IMR-90 (cell line): Measurements from ENCODE around the gene SLC18B1. TPM values are rescaled to one million over a fixed set of nuclear protein-coding genes. Genes with fewer than 3 reads are reported as not detected.

Experiments used
- ATAC-seq: fragments of 200-7000 bp; cut with Tn5 transposase; 2 replicates; pipeline ENCODE4 v1.9.1; 2020; ENCODE audit warnings: low read depth, mild to moderate bottlenecking, moderate library complexity
- BruUV-seq: library from RNA; stranded (reverse); fragments of 400-500 nt; replicated peaks from 2 replicates; lab custom pipeline; 2021; lab: Mats Ljungman, UMichigan
- CTCF ChIA-PET: fragments of 300-600 bp; formaldehyde crosslinking; extraction: SDS; loops from one replicate; lab custom pipeline; 2021; ENCODE audit warnings: antibody characterized with exemption; lab: Yijun Ruan, JAX
- POLR2A ChIA-PET: fragments of 300-600 bp; sonication (Branson Sonifier 250); formaldehyde crosslinking; loops from one replicate; lab custom pipeline; 2022; ENCODE audit warnings: antibody characterized with exemption; ENCODE audit not compliant: unreplicated experiment; lab: Charles Lee
- DNase-seq: peaks from one replicate; pipeline ENCODE4 v3.0.0; 2013
- H2AFZ ChIP-seq: replicated peaks from 2 replicates; pipeline ENCODE3; 2013; ENCODE audit warnings: low read length, mild to moderate bottlenecking; ENCODE audit not compliant: poor library complexity
- H2AK5ac ChIP-seq: 2 replicates; pipeline ENCODE4 v1.6.1; 2013; ENCODE audit warnings: low read depth, low read length, inconsistent platforms
- H2AK9ac ChIP-seq: replicated peaks from 2 replicates; pipeline ENCODE3; 2013; ENCODE audit warnings: mild to moderate bottlenecking, low read depth, low read length, moderate library complexity; ENCODE audit not compliant: poor library complexity
- H2BK120ac ChIP-seq: 2 replicates; pipeline ENCODE4 v1.6.1; 2013; ENCODE audit warnings: low read depth, low read length, inconsistent platforms
- H2BK15ac ChIP-seq: 3 replicates; pipeline ENCODE4 v1.6.1; 2013; ENCODE audit warnings: low read depth, low read length, inconsistent platforms
- H2BK20ac ChIP-seq: 2 replicates; pipeline ENCODE4 v1.6.1; 2013; ENCODE audit warnings: low read depth, mild to moderate bottlenecking, inconsistent platforms, low read length, moderate library complexity
- H2BK5ac ChIP-seq: 2 replicates; pipeline ENCODE4 v1.6.1; 2013; ENCODE audit warnings: mild to moderate bottlenecking, low read depth, low read length, inconsistent platforms; ENCODE audit not compliant: poor library complexity, severe bottlenecking
- H3K14ac ChIP-seq: replicated peaks from 2 replicates; pipeline ENCODE4 v1.6.1; 2013; ENCODE audit warnings: low read depth, low read length, inconsistent platforms
- H3K18ac ChIP-seq: 2 replicates; pipeline ENCODE4 v1.6.1; 2013; ENCODE audit warnings: low read depth, low read length, control low read depth
- H3K23ac ChIP-seq: 2 replicates; pipeline ENCODE4 v1.6.1; 2013; ENCODE audit warnings: low read depth, low read length, inconsistent platforms
- H3K27ac ChIP-seq: 2 replicates; pipeline ENCODE4 v1.5.1; 2013; ENCODE audit warnings: mild to moderate bottlenecking, control low read depth, low read length; ENCODE audit not compliant: insufficient read depth
- H3K27me3 ChIP-seq: 2 replicates; pipeline ENCODE4 v1.6.1; 2013; ENCODE audit warnings: low read length; ENCODE audit not compliant: control insufficient read depth, insufficient read depth
- H3K36me3 ChIP-seq: 2 replicates; pipeline ENCODE4 v1.6.1; 2013; ENCODE audit warnings: low read length, mixed read lengths; ENCODE audit not compliant: control insufficient read depth, insufficient read depth
- H3K4ac ChIP-seq: 2 replicates; pipeline ENCODE4 v1.6.1; 2013; ENCODE audit warnings: low read depth, low read length, inconsistent platforms
- H3K4me1 ChIP-seq: 2 replicates; pipeline ENCODE4 v1.6.1; 2013; ENCODE audit warnings: low read length, mixed read lengths; ENCODE audit not compliant: control insufficient read depth, insufficient read depth
- H3K4me2 ChIP-seq: 2 replicates; pipeline ENCODE4 v1.6.1; 2013; ENCODE audit warnings: low read depth, mild to moderate bottlenecking, control low read depth, low read length, moderate library complexity
- H3K4me3 ChIP-seq: 2 replicates; pipeline ENCODE4 v1.5.1; 2013; ENCODE audit warnings: low read depth, mild to moderate bottlenecking, control low read depth, low read length, moderate library complexity; ENCODE audit not compliant: insufficient read depth
- H3K56ac ChIP-seq: 2 replicates; pipeline ENCODE4 v1.6.1; 2013; ENCODE audit warnings: low read length, inconsistent platforms; ENCODE audit not compliant: insufficient read depth; ENCODE audit errors: extremely low read depth
- H3K79me1 ChIP-seq, 2 experiments: 2 replicates each; pipeline ENCODE4 v1.6.1; 2013; ENCODE audit warnings: low read length in 2 of 2, inconsistent platforms in 1 of 2, low read depth in 1 of 2
- H3K9ac ChIP-seq: 2 replicates; pipeline ENCODE4 v1.6.1; 2013; ENCODE audit warnings: low read depth, low read length, control low read depth
- H3K9me1 ChIP-seq: 2 replicates; pipeline ENCODE4 v1.6.1; 2013; ENCODE audit warnings: low read length, inconsistent platforms; ENCODE audit not compliant: insufficient read depth
- H3K9me3 ChIP-seq: 2 replicates; pipeline ENCODE4 v1.6.1; 2013; ENCODE audit warnings: low read length; ENCODE audit not compliant: control insufficient read depth, insufficient read depth
- H4K20me1 ChIP-seq: 2 replicates; pipeline ENCODE4 v1.6.1; 2013; ENCODE audit warnings: low read length, inconsistent platforms; ENCODE audit not compliant: insufficient read depth
- H4K5ac ChIP-seq: 2 replicates; pipeline ENCODE4 v1.6.1; 2013; ENCODE audit warnings: mild to moderate bottlenecking, low read depth, low read length, control low read depth
- H4K8ac ChIP-seq, 2 experiments: 2 replicates each; pipeline ENCODE4 v1.6.1; 2013; ENCODE audit warnings: low read depth in 2 of 2, low read length in 2 of 2, control low read depth in 1 of 2, inconsistent platforms in 1 of 2
- H4K91ac ChIP-seq: 2 replicates; pipeline ENCODE4 v1.6.1; 2013; ENCODE audit warnings: low read depth, low read length, inconsistent platforms; ENCODE audit not compliant: insufficient read depth
- BHLHE40 ChIP-seq: fragments of 150-350 bp; IDR thresholded peaks from 2 replicates; pipeline ENCODE4 v1.6.1; 2016; ENCODE audit warnings: mild to moderate bottlenecking, low read depth, low read length
- CEBPB ChIP-seq: IDR thresholded peaks from 2 replicates; pipeline ENCODE4 v1.6.1; 2012; ENCODE audit warnings: low read depth, low read length, improper control_type of control experiment
- CTCF ChIP-seq: conservative IDR thresholded peaks from 2 replicates; pipeline ENCODE4 v1.5.1; 2012; ENCODE audit warnings: mild to moderate bottlenecking, low read depth, low read length, improper control_type of control experiment
- ELK1 ChIP-seq: fragments of 150-350 bp; IDR thresholded peaks from 2 replicates; pipeline ENCODE4 v1.6.1; 2016; ENCODE audit warnings: low read depth, mild to moderate bottlenecking, low read length, moderate library complexity, borderline replicate concordance
- FOS ChIP-seq: fragments of 150-350 bp; IDR thresholded peaks from 2 replicates; pipeline ENCODE4 v1.6.1; 2016; ENCODE audit warnings: low read depth, low read length
- MAFK ChIP-seq: IDR thresholded peaks from 2 replicates; pipeline ENCODE4 v1.6.1; 2012; ENCODE audit warnings: low read depth, low read length, improper control_type of control experiment
- MAZ ChIP-seq: IDR thresholded peaks from 2 replicates; pipeline ENCODE4 v1.6.1; 2012; ENCODE audit warnings: low read depth, mild to moderate bottlenecking, low read length, improper control_type of control experiment, moderate library complexity, borderline replicate concordance
- MXI1 ChIP-seq: IDR thresholded peaks from 2 replicates; pipeline ENCODE4 v1.6.1; 2012; ENCODE audit warnings: low read depth, mild to moderate bottlenecking, low read length, moderate library complexity, borderline replicate concordance
- NFE2L2 ChIP-seq: fragments of 150-350 bp; IDR thresholded peaks from 2 replicates; pipeline ENCODE4 v1.6.1; 2016; ENCODE audit warnings: low read depth, mild to moderate bottlenecking, low read length
- RAD21 ChIP-seq: IDR thresholded peaks from 2 replicates; pipeline ENCODE4 v1.6.1; 2012; ENCODE audit warnings: low read length, improper control_type of control experiment
- RCOR1 ChIP-seq: IDR thresholded peaks from 2 replicates; pipeline ENCODE4 v1.6.1; 2012; ENCODE audit warnings: mild to moderate bottlenecking, low read length, improper control_type of control experiment; ENCODE audit not compliant: insufficient replicate concordance
- RFX5 ChIP-seq: IDR thresholded peaks from 2 replicates; pipeline ENCODE4 v1.8.0; 2012; ENCODE audit warnings: low read depth, mild to moderate bottlenecking, low read length, moderate library complexity
- SMC3 ChIP-seq: fragments of 150-350 bp; IDR thresholded peaks from 2 replicates; pipeline ENCODE4 v1.6.1; 2016; ENCODE audit warnings: low read depth, mild to moderate bottlenecking, antibody characterized with exemption, low read length, moderate library complexity
- WGBS, 2 experiments: methylation state at CpG; one replicate each; pipeline versions ENCODE4 v1.1.5 to v1.1.7; 2013; ENCODE audit warnings: missing lambda C conversion rate in 2 of 2; ENCODE audit not compliant: insufficient read length in 1 of 2; ENCODE audit errors: extremely low coverage in 2 of 2; 5-methylcytosine and 5-hydroxymethylcytosine counted together
- dilution Hi-C: fragments of 300-500 bp; cut with HindIII; formaldehyde crosslinking; loops from one replicate; pipeline ENCODE4 v1.14.3; 2018; ENCODE audit warnings: low sequenced_read_pairs; ENCODE audit not compliant: unreplicated experiment
- in situ Hi-C: fragments of 300-500 bp; cut with MboI; formaldehyde crosslinking; loops from 3 replicates; pipeline ENCODE4 v1.14.3; 2019; ENCODE audit warnings: low sequenced_read_pairs, inconsistent platforms, mixed read lengths
- intact Hi-C: fragments of 100-400 bp; cut with micrococcal nuclease; formaldehyde crosslinking; loops from 2 replicates; pipeline ENCODE4 v1.10.0; 2022
- polyA plus RNA-seq, 3 experiments: library from polyadenylated mRNA; depleted of rRNA; stranded (reverse); fragments of >200 nt; gene quantifications; 2 replicates each; pipeline ENCODE4 v1.2.3, GENCODE V29; 2012; ENCODE audit warnings: low replicate concordance in 1 of 3
- total RNA-seq: library from RNA; depleted of rRNA; stranded (reverse); fragments of >200 nt; gene quantifications from 2 replicates; pipeline ENCODE4 v1.2.3, GENCODE V29; 2012

The SLC18B1 gene
- total and polyA plus RNA-seq, 2 of the 4 experiments (the other 2 are of a cell fraction), result 2.4 to 2.5 TPM

- BruUV-seq, result no TSS peak
- POLR2A ChIA-PET, result interaction anchor here (0.6 kb wide), 1 partner anchor 83 kb away, joined by 3 read pairs; no protein-coding TSS in a partner anchor
- no peak overlapping the region for H3K4ac ChIP-seq
- no peak overlapping the region for H3K27ac ChIP-seq
- no peak overlapping the region for H2BK120ac ChIP-seq
- H3K9me3 ChIP-seq, result no peaks in the 10 kb centered on the region
- dilution Hi-C loops (no loop called here), intact Hi-C loops (no loop called here), in situ Hi-C loops (no loop called here)
- no peak overlapping the region for H2AK5ac ChIP-seq
- H4K8ac ChIP-seq, result no peak overlapping the region; a peak in 1 of 4 replicates
- ATAC-seq, result peak; percentile 88
- no peak overlapping the region for H3K4me2 ChIP-seq
- H4K5ac ChIP-seq, result no peak overlapping the region
- no peaks in the 10 kb centered on the region for H3K27me3 ChIP-seq
- no peak overlapping the region for H4K91ac ChIP-seq
- no peak overlapping the region for H3K18ac ChIP-seq
- CTCF ChIA-PET, result no interaction called here
- H2BK5ac ChIP-seq, result peak overlapping the region; percentile 90
- no peak overlapping the region for H3K14ac ChIP-seq
- peaks cover 10% of the 10 kb centered on the region for H3K9me1 ChIP-seq
- no peak overlapping the region for H3K56ac ChIP-seq
- H3K4me3 ChIP-seq, result no peak overlapping the region
- H2AFZ ChIP-seq, result no peak overlapping the region
- H3K9ac ChIP-seq, result no peak overlapping the region
- no peak for TF ChIP-seq MAZ
- no peak for TF ChIP-seq RAD21
- no peak for TF ChIP-seq ELK1
- TF ChIP-seq BHLHE40, result no peak
- TF ChIP-seq MAFK, result peak; percentile 70; the same call in 1 of the 2 replicates
- TF ChIP-seq RCOR1, result no peak
- no peak for TF ChIP-seq CTCF
- TF ChIP-seq RFX5, result no peak
- peak; percentile 74; the same call in 1 of the 2 replicates for TF ChIP-seq NFE2L2
- TF ChIP-seq CEBPB, result peak; percentile 72
- peak; percentile 85 for TF ChIP-seq FOS
- TF ChIP-seq MXI1, result 0 out of 2 replicates have a peak, but pooled peaks have one; percentile 21
- no peak for TF ChIP-seq SMC3
- H3K4me1 ChIP-seq, result peaks cover 18% of the 10 kb centered on the region
- no peak overlapping the region for H2BK15ac ChIP-seq
- peak; percentile 94 for DNase-seq
- H3K79me1 ChIP-seq, result no peaks in the 10 kb centered on the region
- H4K20me1 ChIP-seq, result no peaks in the 10 kb centered on the region
- no CpG with 5 or more reads among the region's 3 CpGs for WGBS, 2 experiments
- no peak overlapping the region for H3K23ac ChIP-seq
- no peak overlapping the region for H2BK20ac ChIP-seq
- no peak overlapping the region for H2AK9ac ChIP-seq
- no peaks in the 10 kb centered on the region; the same call in 1 of the 2 replicates for H3K36me3 ChIP-seq
Measured at GRCh38 chr6:132730560-132730959, 67.9 kb downstream of the SLC18B1 start.
